NK-92 (cell line): ENCODE results near the gene SLC6A6.
"Not testable (repeated sequence)": the region's sequence is repeated elsewhere in the genome, so short reads cannot be mapped to it uniquely, and the experiment has no call there.

Experiments used
- DNase-seq: peaks from one replicate; lab custom pipeline; 2025; ENCODE audit not compliant: unreplicated experiment; lab: John Stamatoyannopoulos, UW

SLC6A6 gene

GRCh38 chr3:14503706-14504065 is 101.3 kb downstream of the SLC6A6 start:
- DNase-seq = no peak

- DNase-seq = no peak
These were observed 102.8 kb downstream of the SLC6A6 start for GRCh38 chr3:14505001-14505802.

- DNase-seq = no peak
These were observed 103.5 kb downstream of the SLC6A6 start for GRCh38 chr3:14505803-14506500.

- DNase-seq = no peak
These were observed 104.4 kb downstream of the SLC6A6 start for GRCh38 chr3:14506626-14507304.

GRCh38 chr3:14507305-14507741 is 104.9 kb downstream of the SLC6A6 start:
- DNase-seq = no peak

- no peak for DNase-seq
These were observed 105.5 kb downstream of the SLC6A6 start for GRCh38 chr3:14507757-14508504.

GRCh38 chr3:14508505-14508819 is 106.1 kb downstream of the SLC6A6 start:
- no peak for DNase-seq

- DNase-seq = no peak
These were observed 106.8 kb downstream of the SLC6A6 start for GRCh38 chr3:14508966-14509795.

- DNase-seq = no peak
These were observed 107.3 kb downstream of the SLC6A6 start for GRCh38 chr3:14509796-14510100.

- DNase-seq = no peak
These were observed 108.6 kb downstream of the SLC6A6 start for GRCh38 chr3:14510838-14511622.

GRCh38 chr3:14511623-14512280 is 109.3 kb downstream of the SLC6A6 start:
- no peak for DNase-seq

- DNase-seq = no peak
These were observed 110.0 kb downstream of the SLC6A6 start for GRCh38 chr3:14512281-14512941.

GRCh38 chr3:14512942-14513327 is 110.5 kb downstream of the SLC6A6 start:
- no peak for DNase-seq

GRCh38 chr3:14513566-14514322 is 111.3 kb downstream of the SLC6A6 start:
- no peak for DNase-seq

- DNase-seq = no peak
These were observed 111.9 kb downstream of the SLC6A6 start for GRCh38 chr3:14514323-14514720.

GRCh38 chr3:14515526-14515925 is 113.1 kb downstream of the SLC6A6 start:
- not testable (repeated sequence) for DNase-seq

- DNase-seq = no peak
These were observed 114.4 kb downstream of the SLC6A6 start for GRCh38 chr3:14516738-14517345.
